Stimulated activated naive CD4-positive, alpha-beta T cell (primary cell): ENCODE data around the gene NDUFA9.

Experiments used
- DNase-seq, 6 experiments: peaks; one replicate each; lab custom pipeline; 2025; lab: John Stamatoyannopoulos, UW

Gene NDUFA9

DNA sequence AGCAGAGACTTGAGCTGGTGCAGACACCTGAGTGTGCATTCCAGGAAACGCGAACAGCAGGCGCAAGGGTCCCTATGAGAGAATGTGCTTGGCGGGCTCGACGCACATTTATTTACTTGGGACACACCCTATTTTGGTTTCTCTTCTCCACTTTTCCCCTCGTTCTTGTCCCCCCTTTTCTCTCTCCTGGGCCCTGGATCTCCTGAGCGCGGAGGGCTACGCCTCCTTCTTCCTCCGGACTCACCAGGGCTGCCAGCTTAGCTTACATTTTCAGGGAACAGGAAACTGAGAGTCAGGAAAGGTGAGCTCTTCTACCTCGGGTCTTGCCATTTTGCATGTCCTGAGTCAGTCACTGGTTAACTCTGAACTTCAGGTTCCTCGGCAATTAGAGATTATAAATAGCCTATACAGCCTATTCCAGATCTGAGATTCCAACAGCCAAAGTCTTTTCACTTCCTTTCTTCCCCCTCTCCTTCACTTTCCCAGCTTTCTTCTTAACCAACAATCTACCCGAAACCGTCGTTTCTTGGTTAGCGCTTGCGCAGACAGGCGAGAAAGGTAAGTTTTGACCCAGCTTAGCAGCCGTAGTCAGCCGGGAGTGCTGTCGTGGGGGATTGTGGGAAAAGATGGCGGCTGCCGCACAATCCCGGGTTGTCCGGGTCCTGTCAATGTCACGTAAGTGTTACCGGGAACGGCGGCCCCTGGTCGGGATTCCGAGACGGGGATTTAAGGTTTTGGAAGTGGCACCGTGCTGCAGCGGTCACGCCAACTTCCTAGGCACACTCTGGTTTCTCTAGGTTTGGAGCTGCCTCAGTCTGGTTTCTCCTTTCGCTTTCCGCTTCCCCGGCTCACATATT is at the start of gene NDUFA9, which contains the start of gene AKAP3:
Gene NDUFA9 (plus strand): TSS at position 614 of the 857 bp plus-strand sequence. CDS start 13 bp downstream, at position 627.
Gene AKAP3 (minus strand): TSS at position 551 of the 857 bp plus-strand sequence. CDS start 10,855 bp downstream, outside the sequence.
- DNase-seq: peak; percentile 60 to 89 (median 74)

GRCh38 chr12:4603421-4603820 is 45.5 kb upstream of the NDUFA9 start:
- no peak for DNase-seq

GRCh38 chr12:4603946-4604345 is 45.0 kb upstream of the NDUFA9 start:
- no peak for DNase-seq

DNA sequence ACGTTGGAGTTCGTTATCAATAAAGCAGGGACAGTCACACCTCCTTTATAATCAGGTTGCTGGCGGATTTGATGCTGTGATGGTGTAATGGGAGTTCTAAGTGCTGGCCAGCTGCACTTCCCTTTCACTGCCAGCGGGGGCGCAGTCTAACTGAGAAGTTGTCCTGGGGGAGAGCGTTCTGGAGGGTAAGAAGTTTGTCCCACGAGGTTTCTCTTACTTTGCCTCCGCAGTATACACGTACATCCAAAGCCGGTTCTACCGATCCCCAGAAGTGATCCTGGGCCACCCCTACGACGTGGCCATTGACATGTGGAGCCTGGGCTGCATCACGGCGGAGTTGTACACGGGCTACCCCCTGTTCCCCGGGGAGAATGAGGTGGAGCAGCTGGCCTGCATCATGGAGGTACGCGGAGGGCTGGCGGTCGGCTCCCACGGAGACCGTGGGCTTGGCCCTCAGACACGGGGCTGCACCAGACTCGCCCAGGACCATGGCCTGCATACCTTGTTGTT is 44.2 kb upstream of the NDUFA9 start:
- peak; percentile 56 to 83 (median 62) for DNase-seq

GRCh38 chr12:4607056-4607455 is 41.9 kb upstream of the NDUFA9 start:
- DNase-seq: no peak

DNA sequence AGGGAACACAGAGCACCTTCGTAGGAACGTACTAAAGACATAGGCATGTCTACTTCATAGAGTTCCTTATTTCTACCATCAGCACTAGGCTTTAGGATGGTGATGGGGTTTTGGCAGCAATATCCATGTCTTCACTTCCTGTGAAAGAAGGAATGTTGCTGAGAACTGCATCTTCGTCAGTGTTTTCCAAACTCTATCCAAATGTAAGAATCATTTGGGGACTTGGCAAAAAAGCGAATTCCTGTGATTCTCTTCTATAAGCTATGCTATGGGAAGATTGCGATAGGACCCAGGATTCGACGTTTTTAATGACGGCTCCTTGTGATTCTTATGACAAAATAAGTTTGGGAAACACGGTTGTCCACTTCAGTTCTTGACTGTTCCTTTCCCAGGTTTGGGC is 39.8 kb upstream of the NDUFA9 start:
- DNase-seq: no peak

GRCh38 chr12:4610481-4610880 is 38.4 kb upstream of the NDUFA9 start:
- no peak for DNase-seq

GRCh38 chr12:4615667-4616066 is 33.2 kb upstream of the NDUFA9 start:
- no peak for DNase-seq

DNA sequence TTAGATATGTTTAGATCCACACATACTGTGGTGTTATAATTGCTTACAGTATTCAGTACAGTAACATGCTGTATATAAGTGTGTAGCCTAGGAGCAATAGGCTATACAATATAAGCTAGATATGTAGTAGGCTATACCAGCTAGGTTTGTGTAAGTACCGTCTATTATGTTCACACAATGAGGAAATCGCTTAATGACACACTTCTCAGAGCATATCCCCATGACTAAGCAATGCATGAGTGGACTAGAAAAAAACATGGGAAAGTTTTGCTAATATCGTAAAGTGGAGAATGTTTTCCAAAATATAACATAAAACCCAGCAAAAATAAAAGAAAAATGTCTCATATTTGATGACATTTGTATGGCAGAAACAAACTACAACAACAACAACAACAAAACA is 27.4 kb upstream of the NDUFA9 start:
- DNase-seq: no peak

- no peak for DNase-seq
Observed at GRCh38 chr12:4626543-4626942, 22.4 kb upstream of the NDUFA9 start.

GRCh38 chr12:4628406-4628805 is 20.5 kb upstream of the NDUFA9 start:
- DNase-seq: no peak

DNA sequence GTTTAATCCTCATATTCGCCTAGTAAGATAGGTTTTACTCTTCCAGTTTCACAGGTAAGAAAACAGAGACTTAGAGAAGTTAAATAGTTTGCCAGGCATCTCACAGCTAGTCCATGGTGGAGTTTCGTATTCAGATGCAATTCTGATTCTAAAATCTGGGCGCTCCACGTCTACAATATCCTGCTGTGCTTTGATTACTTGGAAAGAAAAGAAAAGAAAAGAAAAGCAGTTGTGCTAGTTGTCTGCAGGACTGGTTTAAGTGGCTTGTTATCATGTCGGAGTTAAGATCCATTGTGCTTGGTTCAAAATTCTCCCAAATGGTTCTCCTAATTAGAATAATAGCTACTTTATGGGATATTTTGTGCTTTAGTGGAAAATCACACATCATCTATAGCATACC is 18.7 kb upstream of the NDUFA9 start:
- DNase-seq: no peak

GRCh38 chr12:4643747-4644146 is 5.2 kb upstream of the NDUFA9 start:
- DNase-seq: no peak

GRCh38 chr12:4645023-4645422 is 3.9 kb upstream of the NDUFA9 start:
- DNase-seq: no peak

DNA sequence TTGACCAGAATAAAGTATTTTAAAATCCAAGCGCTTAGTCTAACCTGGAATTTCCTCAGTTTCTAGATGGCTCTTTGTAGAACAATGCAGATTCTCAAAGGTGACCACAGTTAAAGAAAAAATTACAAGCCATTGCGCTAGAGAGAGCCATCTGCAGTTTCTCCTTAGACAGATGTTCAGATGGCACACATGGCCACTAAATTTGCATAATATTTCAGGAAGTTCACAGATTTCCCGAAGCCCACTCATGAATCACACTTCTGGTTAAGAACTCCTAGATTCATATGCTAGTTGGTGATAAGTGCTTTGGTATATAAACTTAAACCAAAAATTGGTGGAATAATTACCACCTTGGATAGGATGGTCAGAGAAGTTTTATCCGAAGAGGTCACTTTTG is 812 bp upstream of the NDUFA9 start:
- peak in 1 of 6 experiments; percentile 9 for DNase-seq

- DNase-seq: no peak
Observed at GRCh38 chr12:4649358-4649661, 396 bp downstream of the NDUFA9 start.

GRCh38 chr12:4653257-4653656 is 4.3 kb downstream of the NDUFA9 start:
- DNase-seq: no peak

- no peak for DNase-seq
Observed at GRCh38 chr12:4653691-4654090, 4.8 kb downstream of the NDUFA9 start.

DNA sequence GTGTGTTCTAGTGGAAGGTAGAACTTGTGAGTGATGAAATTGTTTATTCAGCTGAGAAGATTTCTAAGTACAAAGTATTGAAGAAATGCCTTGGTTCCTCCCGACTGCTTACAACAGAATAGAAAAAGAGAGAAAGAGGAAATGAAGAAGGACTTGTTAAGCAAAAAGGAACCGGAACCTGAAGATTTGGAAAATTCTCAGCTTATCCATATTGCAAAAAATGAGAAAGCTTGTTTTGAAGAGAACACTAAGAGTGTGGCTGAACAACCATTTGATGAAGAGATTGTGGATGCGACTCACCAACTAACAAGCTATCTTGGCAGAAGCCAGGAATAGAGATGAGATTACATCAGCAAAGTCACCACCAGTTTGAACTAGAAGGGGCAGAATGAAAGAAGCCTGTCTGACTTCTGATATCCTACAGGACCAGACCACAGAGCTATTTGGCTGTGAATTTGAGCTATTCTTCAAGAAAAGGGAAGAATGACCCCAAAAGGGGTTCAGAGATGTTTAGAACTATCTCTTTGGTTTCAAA is 15.1 kb downstream of the NDUFA9 start:
- DNase-seq: no peak

- no peak for DNase-seq
Observed at GRCh38 chr12:4665236-4665635, 16.3 kb downstream of the NDUFA9 start.

- DNase-seq: no peak
Observed at GRCh38 chr12:4679711-4680110, 30.8 kb downstream of the NDUFA9 start.

GRCh38 chr12:4681732-4682131 is 32.8 kb downstream of the NDUFA9 start:
- DNase-seq: no peak

DNA sequence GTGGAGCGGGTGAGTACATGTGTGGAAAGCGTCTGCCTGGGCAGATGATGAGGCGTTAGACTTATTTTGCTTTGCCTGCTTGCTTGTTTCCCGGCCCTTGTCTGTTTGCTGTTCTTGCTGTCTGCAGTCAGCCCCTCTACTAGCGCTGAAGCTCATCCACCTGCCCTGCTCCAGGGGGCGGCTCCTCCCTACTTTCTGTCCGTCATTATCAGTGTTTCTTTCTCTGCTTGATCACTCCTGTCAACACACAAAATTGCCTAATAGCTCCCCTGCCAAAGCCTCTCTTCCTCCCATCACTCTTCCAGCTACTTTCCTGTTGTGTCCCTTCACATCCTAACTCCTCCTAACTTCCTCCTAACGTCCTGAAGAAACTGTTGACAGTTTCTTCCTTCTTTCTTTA is 36.4 kb downstream of the NDUFA9 start:
- DNase-seq: no peak

- no peak for DNase-seq
Observed at GRCh38 chr12:4690760-4691159, 41.8 kb downstream of the NDUFA9 start.
